HepG2 (cell line): ENCODE measurements around the gene PANK2. TPM values are rescaled to one million over a fixed set of nuclear protein-coding genes. Genes with fewer than 3 reads are reported as not detected.
A peak's percentile ranks its signal among the peaks of the same experiment; 100 is the strongest.

ENCODE experiments used
- ASH2L ChIP-seq: fragments of 300-600, 200-600 bp; sonication (generic); IDR thresholded peaks from 2 replicates; pipeline ENCODE4 v1.7.0; 2017; ENCODE audit warnings: low read depth, mild to moderate bottlenecking, moderate library complexity, mixed read lengths, low read length; ENCODE audit not compliant: insufficient read length
- MAFF ChIP-seq: IDR thresholded peaks from 2 replicates; pipeline ENCODE4 v1.6.1; 2011; ENCODE audit warnings: low read depth, low read length, improper control_type of control experiment
- MIXL1 ChIP-seq: IDR thresholded peaks from 2 replicates; pipeline ENCODE4 v1.6.1; 2016
- NCOR1 ChIP-seq: fragments of 200-600 bp; sonication (generic); IDR thresholded peaks from 2 replicates; pipeline ENCODE4 v1.7.0; 2017; ENCODE audit warnings: antibody characterized with exemption, low read length, borderline replicate concordance
- RXRB ChIP-seq: IDR thresholded peaks from 2 replicates; pipeline ENCODE4 v1.6.1; 2016; ENCODE audit warnings: borderline replicate concordance, missing genetic modification reagents, missing compliant biosample characterization
- THAP9 ChIP-seq: sonication (generic); formaldehyde crosslinking; IDR thresholded peaks from 2 replicates; pipeline ENCODE4; 2020; ENCODE audit warnings: missing genetic modification reagents, mild to moderate bottlenecking, borderline replicate concordance
- USF2 ChIP-seq, 2 experiments: sonication (generic) in 1 of 2; formaldehyde crosslinking in 1 of 2; IDR thresholded peaks; 2 replicates each; pipeline versions ENCODE4 v1.5.1 to v1.6.1; 2011 to 2020; ENCODE audit warnings: borderline replicate concordance in 1 of 2, low read depth in 1 of 2, low read length in 1 of 2, mild to moderate bottlenecking in 1 of 2, missing genetic modification reagents in 1 of 2, moderate library complexity in 1 of 2
- YEATS4 ChIP-seq: sonication (generic); formaldehyde crosslinking; IDR thresholded peaks from 2 replicates; pipeline ENCODE4 v1.4.0; 2020; ENCODE audit warnings: missing genetic modification reagents, borderline replicate concordance
- ZFY ChIP-seq: sonication (generic); formaldehyde crosslinking; IDR thresholded peaks from 2 replicates; pipeline ENCODE4 v1.4.0; 2020; ENCODE audit warnings: missing genetic modification reagents
- ZNF296 ChIP-seq: sonication (generic); formaldehyde crosslinking; conservative IDR thresholded peaks from 2 replicates; pipeline ENCODE4 v1.5.0; 2020; ENCODE audit warnings: mild to moderate bottlenecking, missing genetic modification reagents
- polyA plus RNA-seq, 8 experiments: library from polyadenylated mRNA; depleted of rRNA in 3 of 8; stranded (reverse) in 7 of 8; unstranded in 1 of 8; fragments of >200 nt; fragmentation: Illumina TruSeq in 4 of 8; extraction: Trizol in 4 of 8; gene quantifications; 2 replicates each; pipeline versions ENCODE4 v1.2.1 to v1.2.3, GENCODE V29; 2011 to 2016; ENCODE audit warnings: low read depth in 4 of 8, missing spikeins in 1 of 8, mixed read lengths in 1 of 8; ENCODE audit not compliant: insufficient read depth in 1 of 8
- total RNA-seq, 5 experiments: library from RNA; depleted of rRNA; stranded (reverse); fragments of >200 nt; fragmentation: Illumina TruSeq; extraction: Trizol; gene quantifications; 2 replicates each; pipeline ENCODE4 v1.2.3, GENCODE V29; 2016; ENCODE audit warnings: low read depth in 1 of 5
- TF ChIP-seq, protein P1 (sequence below): sonication (generic); formaldehyde crosslinking; IDR thresholded peaks from 2 replicates; pipeline ENCODE4 v1.8.0; 2022; ENCODE audit warnings: mild to moderate bottlenecking, missing genetic modification reagents
- TF ChIP-seq, protein P2 (sequence below): sonication (generic); formaldehyde crosslinking; conservative IDR thresholded peaks from 2 replicates; pipeline ENCODE4 v1.4.0; 2020; ENCODE audit warnings: mild to moderate bottlenecking, missing genetic modification reagents, moderate library complexity
- TF ChIP-seq, protein P3 (sequence below): IDR thresholded peaks from 2 replicates; pipeline ENCODE4 v1.6.1; 2018; ENCODE audit warnings: missing genetic modification reagents
- TF ChIP-seq, protein P4 (sequence below): sonication (generic); formaldehyde crosslinking; IDR thresholded peaks from 2 replicates; pipeline ENCODE4 v1.4.0; 2020; ENCODE audit warnings: missing genetic modification reagents

Gene PANK2
- total and polyA plus RNA-seq, 2 of the 13 experiments (the other 11 are each of a cell fraction or from before 2014, with no cell fraction given) = 39.2 to 123 TPM

- TF ChIP-seq, protein P1, sequence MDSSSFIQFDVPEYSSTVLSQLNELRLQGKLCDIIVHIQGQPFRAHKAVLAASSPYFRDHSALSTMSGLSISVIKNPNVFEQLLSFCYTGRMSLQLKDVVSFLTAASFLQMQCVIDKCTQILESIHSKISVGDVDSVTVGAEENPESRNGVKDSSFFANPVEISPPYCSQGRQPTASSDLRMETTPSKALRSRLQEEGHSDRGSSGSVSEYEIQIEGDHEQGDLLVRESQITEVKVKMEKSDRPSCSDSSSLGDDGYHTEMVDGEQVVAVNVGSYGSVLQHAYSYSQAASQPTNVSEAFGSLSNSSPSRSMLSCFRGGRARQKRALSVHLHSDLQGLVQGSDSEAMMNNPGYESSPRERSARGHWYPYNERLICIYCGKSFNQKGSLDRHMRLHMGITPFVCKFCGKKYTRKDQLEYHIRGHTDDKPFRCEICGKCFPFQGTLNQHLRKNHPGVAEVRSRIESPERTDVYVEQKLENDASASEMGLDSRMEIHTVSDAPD (CRISPR knock-in tag) = peak; percentile 66; the same call in 1 of the 2 replicates
- TF ChIP-seq ASH2L = peak; percentile 77
- TF ChIP-seq NCOR1 = peak; percentile 60
- TF ChIP-seq, protein P2, sequence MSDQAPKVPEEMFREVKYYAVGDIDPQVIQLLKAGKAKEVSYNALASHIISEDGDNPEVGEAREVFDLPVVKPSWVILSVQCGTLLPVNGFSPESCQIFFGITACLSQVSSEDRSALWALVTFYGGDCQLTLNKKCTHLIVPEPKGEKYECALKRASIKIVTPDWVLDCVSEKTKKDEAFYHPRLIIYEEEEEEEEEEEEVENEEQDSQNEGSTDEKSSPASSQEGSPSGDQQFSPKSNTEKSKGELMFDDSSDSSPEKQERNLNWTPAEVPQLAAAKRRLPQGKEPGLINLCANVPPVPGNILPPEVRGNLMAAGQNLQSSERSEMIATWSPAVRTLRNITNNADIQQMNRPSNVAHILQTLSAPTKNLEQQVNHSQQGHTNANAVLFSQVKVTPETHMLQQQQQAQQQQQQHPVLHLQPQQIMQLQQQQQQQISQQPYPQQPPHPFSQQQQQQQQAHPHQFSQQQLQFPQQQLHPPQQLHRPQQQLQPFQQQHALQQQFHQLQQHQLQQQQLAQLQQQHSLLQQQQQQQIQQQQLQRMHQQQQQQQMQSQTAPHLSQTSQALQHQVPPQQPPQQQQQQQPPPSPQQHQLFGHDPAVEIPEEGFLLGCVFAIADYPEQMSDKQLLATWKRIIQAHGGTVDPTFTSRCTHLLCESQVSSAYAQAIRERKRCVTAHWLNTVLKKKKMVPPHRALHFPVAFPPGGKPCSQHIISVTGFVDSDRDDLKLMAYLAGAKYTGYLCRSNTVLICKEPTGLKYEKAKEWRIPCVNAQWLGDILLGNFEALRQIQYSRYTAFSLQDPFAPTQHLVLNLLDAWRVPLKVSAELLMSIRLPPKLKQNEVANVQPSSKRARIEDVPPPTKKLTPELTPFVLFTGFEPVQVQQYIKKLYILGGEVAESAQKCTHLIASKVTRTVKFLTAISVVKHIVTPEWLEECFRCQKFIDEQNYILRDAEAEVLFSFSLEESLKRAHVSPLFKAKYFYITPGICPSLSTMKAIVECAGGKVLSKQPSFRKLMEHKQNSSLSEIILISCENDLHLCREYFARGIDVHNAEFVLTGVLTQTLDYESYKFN (CRISPR knock-in tag) = peak; percentile 86
- TF ChIP-seq USF2 (IDR thresholded peaks at IDR 0.05; ENCODE audit: low read depth, low read length) = no peak
- TF ChIP-seq USF2 (CRISPR knock-in tag; IDR thresholded peaks at IDR 0.05; ENCODE audit: borderline replicate concordance) = no peak; the same call in 1 of the 2 replicates
- peak; percentile 95 for TF ChIP-seq THAP9 (CRISPR knock-in tag)
- TF ChIP-seq, protein P3, sequence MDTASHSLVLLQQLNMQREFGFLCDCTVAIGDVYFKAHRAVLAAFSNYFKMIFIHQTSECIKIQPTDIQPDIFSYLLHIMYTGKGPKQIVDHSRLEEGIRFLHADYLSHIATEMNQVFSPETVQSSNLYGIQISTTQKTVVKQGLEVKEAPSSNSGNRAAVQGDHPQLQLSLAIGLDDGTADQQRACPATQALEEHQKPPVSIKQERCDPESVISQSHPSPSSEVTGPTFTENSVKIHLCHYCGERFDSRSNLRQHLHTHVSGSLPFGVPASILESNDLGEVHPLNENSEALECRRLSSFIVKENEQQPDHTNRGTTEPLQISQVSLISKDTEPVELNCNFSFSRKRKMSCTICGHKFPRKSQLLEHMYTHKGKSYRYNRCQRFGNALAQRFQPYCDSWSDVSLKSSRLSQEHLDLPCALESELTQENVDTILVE = peak; percentile 15; the same call in 1 of the 2 replicates
- TF ChIP-seq YEATS4 = peak; percentile 99
- TF ChIP-seq, protein P4, sequence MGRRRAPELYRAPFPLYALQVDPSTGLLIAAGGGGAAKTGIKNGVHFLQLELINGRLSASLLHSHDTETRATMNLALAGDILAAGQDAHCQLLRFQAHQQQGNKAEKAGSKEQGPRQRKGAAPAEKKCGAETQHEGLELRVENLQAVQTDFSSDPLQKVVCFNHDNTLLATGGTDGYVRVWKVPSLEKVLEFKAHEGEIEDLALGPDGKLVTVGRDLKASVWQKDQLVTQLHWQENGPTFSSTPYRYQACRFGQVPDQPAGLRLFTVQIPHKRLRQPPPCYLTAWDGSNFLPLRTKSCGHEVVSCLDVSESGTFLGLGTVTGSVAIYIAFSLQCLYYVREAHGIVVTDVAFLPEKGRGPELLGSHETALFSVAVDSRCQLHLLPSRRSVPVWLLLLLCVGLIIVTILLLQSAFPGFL (CRISPR knock-in tag) = no peak
- peak; percentile 90 for TF ChIP-seq ZFY (CRISPR knock-in tag)
- TF ChIP-seq RXRB (CRISPR knock-in tag) = peak; percentile 87
- TF ChIP-seq MAFF = no peak
- peak; percentile 69; the same call in 1 of the 2 replicates for TF ChIP-seq MIXL1 (CRISPR knock-in tag)
- peak; percentile 82; the same call in 1 of the 2 replicates for TF ChIP-seq ZNF296 (CRISPR knock-in tag)
Observed at GRCh38 chr20:3888622-3889488, at the start of gene PANK2 (continued).
